Measurements from ENCODE around the gene INPP4B.

INPP4B gene

GRCh38 chr4:142339053-142339452, 507.0 kb downstream of the INPP4B start:
- DNase-seq (ENCODE audit: low spot score), result no peak

GRCh38 chr4:142336251-142336934, 509.7 kb downstream of the INPP4B start:
- DNase-seq (ENCODE audit: low spot score), result no peak

- no peak for DNase-seq (ENCODE audit: low spot score)
Measured at GRCh38 chr4:142334931-142335330, 511.2 kb downstream of the INPP4B start.

GRCh38 chr4:142331646-142332045, 514.5 kb downstream of the INPP4B start:
- peak; percentile 34 for DNase-seq (ENCODE audit: low spot score)

- no peak for DNase-seq (ENCODE audit: low spot score)
Measured at GRCh38 chr4:142331132-142331531, 515.0 kb downstream of the INPP4B start.

GRCh38 chr4:142330311-142330710, 515.8 kb downstream of the INPP4B start:
- no peak for DNase-seq (ENCODE audit: low spot score)

GRCh38 chr4:142329313-142329712, 516.8 kb downstream of the INPP4B start:
- DNase-seq (ENCODE audit: low spot score), result no peak

- DNase-seq (ENCODE audit: low spot score), result no peak
Measured at GRCh38 chr4:142326181-142326580, 519.9 kb downstream of the INPP4B start.

GRCh38 chr4:142324572-142324971, 521.5 kb downstream of the INPP4B start:
- DNase-seq (ENCODE audit: low spot score), result no peak

- peak; percentile 26 for DNase-seq (ENCODE audit: low spot score)
Measured at GRCh38 chr4:142322996-142323395, 523.1 kb downstream of the INPP4B start.

- no peak for DNase-seq (ENCODE audit: low spot score)
Measured at GRCh38 chr4:142318280-142318679, 527.8 kb downstream of the INPP4B start.

- DNase-seq (ENCODE audit: low spot score), result no peak
Measured at GRCh38 chr4:142316913-142317312, 529.2 kb downstream of the INPP4B start.

- DNase-seq (ENCODE audit: low spot score), result no peak
Measured at GRCh38 chr4:142316025-142316424, 530.1 kb downstream of the INPP4B start.

GRCh38 chr4:142314686-142315085, 531.4 kb downstream of the INPP4B start:
- DNase-seq (ENCODE audit: low spot score), result no peak

- DNase-seq (ENCODE audit: low spot score), result no peak
Measured at GRCh38 chr4:142314247-142314646, 531.9 kb downstream of the INPP4B start.

GRCh38 chr4:142312391-142312790, 533.7 kb downstream of the INPP4B start:
- no peak for DNase-seq (ENCODE audit: low spot score)

GRCh38 chr4:142311916-142312315, 534.2 kb downstream of the INPP4B start:
- DNase-seq (ENCODE audit: low spot score), result no peak

- DNase-seq (ENCODE audit: low spot score), result no peak
Measured at GRCh38 chr4:142309772-142310171, 536.3 kb downstream of the INPP4B start.

- DNase-seq (ENCODE audit: low spot score), result no peak
Measured at GRCh38 chr4:142307857-142308256, 538.2 kb downstream of the INPP4B start.

GRCh38 chr4:142297313-142297712, 548.8 kb downstream of the INPP4B start:
- DNase-seq (ENCODE audit: low spot score), result no peak

GRCh38 chr4:142293536-142293935, 552.6 kb downstream of the INPP4B start:
- DNase-seq (ENCODE audit: low spot score), result no peak

GRCh38 chr4:142292231-142292630, 553.9 kb downstream of the INPP4B start:
- DNase-seq (ENCODE audit: low spot score), result no peak

GRCh38 chr4:142291299-142292050, 554.6 kb downstream of the INPP4B start:
- DNase-seq (ENCODE audit: low spot score), result no peak

GRCh38 chr4:142287371-142287770, 558.7 kb downstream of the INPP4B start:
- DNase-seq (ENCODE audit: low spot score), result no peak

All from AG20443 (cell line).